Activated T-helper 2 cell treated with anti-CD3 and anti-CD28 coated beads, Interferon-gamma antibody, Interleukin-2, Interleukin-4, amounts not matched to agents 10 μg/mL and 5 μg/mL and 100 μg/mL, durations not matched to agents 14 hours and 24 hours and 36 hours (primary cell): ENCODE data around the gene PLPPR4. TPM values are rescaled to one million over a fixed set of nuclear protein-coding genes. Genes with fewer than 3 reads are reported as not detected.
"Not testable (repeated sequence)": the region's sequence is repeated elsewhere in the genome, so short reads cannot be mapped to it uniquely, and the experiment has no call there.

ENCODE experiments used
- DNase-seq: peaks from one replicate; pipeline ENCODE4 v3.0.0; 2021; ENCODE audit warnings: low spot score
- H3K27ac Mint-ChIP-seq: one replicate; pipeline ENCODE4 v1.8.0; 2021; ENCODE audit warnings: mixed read lengths
- H3K27me3 Mint-ChIP-seq: one replicate; pipeline ENCODE4 v1.8.0; 2021; ENCODE audit warnings: low read depth, mixed read lengths
- H3K36me3 Mint-ChIP-seq: one replicate; pipeline ENCODE4 v1.8.0; 2021; ENCODE audit warnings: low read depth, mixed read lengths
- H3K4me1 Mint-ChIP-seq: one replicate; pipeline ENCODE4 v1.8.0; 2021; ENCODE audit warnings: low read depth, mixed read lengths
- H3K4me3 Mint-ChIP-seq: one replicate; pipeline ENCODE4 v1.8.0; 2021; ENCODE audit warnings: low read depth, mild to moderate bottlenecking, moderate library complexity, mixed read lengths
- H3K9me3 Mint-ChIP-seq: one replicate; pipeline ENCODE4 v1.8.0; 2021; ENCODE audit warnings: mixed read lengths
- intact Hi-C: fragments of 100-400 bp; cut with micrococcal nuclease; formaldehyde crosslinking; loops from one replicate; pipeline ENCODE4 v1.15.1; 2023
- total RNA-seq: library from RNA; stranded (reverse); gene quantifications from 2 replicates; pipeline ENCODE4 v1.2.3, GENCODE V29; 2022

The PLPPR4 gene
- total RNA-seq, 1 donor from 2014 or later = not detected

- no peaks in the 10 kb centered on the region for H3K4me1 Mint-ChIP-seq
- no peak overlapping the region for H3K27ac Mint-ChIP-seq
- peaks cover 4% of the 10 kb centered on the region for H3K9me3 Mint-ChIP-seq
- H3K36me3 Mint-ChIP-seq = no peaks in the 10 kb centered on the region
- no peak overlapping the region for H3K4me3 Mint-ChIP-seq
- no peaks in the 10 kb centered on the region for H3K27me3 Mint-ChIP-seq
- intact Hi-C loops = no loop called here
- DNase-seq = no peak
Observed at GRCh38 chr1:99277066-99277465, 12.8 kb downstream of the PLPPR4 start.

- Mint-ChIP-seq H3K36me3 (no peaks in the 10 kb centered on the region), H3K27ac (no peak overlapping the region), H3K4me1 (no peaks in the 10 kb centered on the region), H3K27me3 (no peaks in the 10 kb centered on the region), H3K9me3 (no peaks in the 10 kb centered on the region), H3K4me3 (no peak overlapping the region)
- intact Hi-C loops = no loop called here
- no peak for DNase-seq
Observed at GRCh38 chr1:99279525-99279924, 15.2 kb downstream of the PLPPR4 start.

GRCh38 chr1:99281105-99281504 lies 16.8 kb downstream of the PLPPR4 start:
- Mint-ChIP-seq H3K4me1 (no peaks in the 10 kb centered on the region), H3K27ac (no peak overlapping the region), H3K9me3 (no peaks in the 10 kb centered on the region), H3K36me3 (no peaks in the 10 kb centered on the region), H3K4me3 (no peak overlapping the region), H3K27me3 (no peaks in the 10 kb centered on the region)
- DNase-seq = no peak
- intact Hi-C loops = no loop called here

GRCh38 chr1:99282536-99282935 lies 18.2 kb downstream of the PLPPR4 start:
- Mint-ChIP-seq H3K4me3 (no peak overlapping the region), H3K27me3 (no peaks in the 10 kb centered on the region), H3K9me3 (no peaks in the 10 kb centered on the region), H3K36me3 (no peaks in the 10 kb centered on the region), H3K27ac (no peak overlapping the region), H3K4me1 (no peaks in the 10 kb centered on the region)
- DNase-seq = no peak
- intact Hi-C loops = no loop called here

- H3K9me3 Mint-ChIP-seq, H3K4me3 Mint-ChIP-seq, DNase-seq, H3K27me3 Mint-ChIP-seq, intact Hi-C loops, H3K27ac Mint-ChIP-seq, H3K36me3 Mint-ChIP-seq, H3K4me1 Mint-ChIP-seq: not testable (repeated sequence)
Observed at GRCh38 chr1:99283521-99283920, 19.2 kb downstream of the PLPPR4 start.

- no peaks in the 10 kb centered on the region for H3K27me3 Mint-ChIP-seq
- H3K9me3 Mint-ChIP-seq = no peaks in the 10 kb centered on the region
- H3K4me1 Mint-ChIP-seq = no peaks in the 10 kb centered on the region
- no peak overlapping the region for H3K4me3 Mint-ChIP-seq
- DNase-seq = no peak
- intact Hi-C loops = no loop called here
- no peak overlapping the region for H3K27ac Mint-ChIP-seq
- H3K36me3 Mint-ChIP-seq = no peaks in the 10 kb centered on the region
Observed at GRCh38 chr1:99292886-99293285, 28.6 kb downstream of the PLPPR4 start.

GRCh38 chr1:99297923-99298322 lies 33.6 kb downstream of the PLPPR4 start:
- Mint-ChIP-seq H3K4me1 (no peaks in the 10 kb centered on the region), H3K9me3 (no peaks in the 10 kb centered on the region), H3K27ac (no peak overlapping the region), H3K4me3 (no peak overlapping the region), H3K27me3 (no peaks in the 10 kb centered on the region), H3K36me3 (no peaks in the 10 kb centered on the region)
- intact Hi-C loops = no loop called here
- DNase-seq = no peak

- no peaks in the 10 kb centered on the region for H3K4me1 Mint-ChIP-seq
- no peak for DNase-seq
- no peak overlapping the region for H3K4me3 Mint-ChIP-seq
- no peaks in the 10 kb centered on the region for H3K36me3 Mint-ChIP-seq
- no peaks in the 10 kb centered on the region for H3K27me3 Mint-ChIP-seq
- H3K27ac Mint-ChIP-seq = no peak overlapping the region
- intact Hi-C loops = no loop called here
- H3K9me3 Mint-ChIP-seq = no peaks in the 10 kb centered on the region
Observed at GRCh38 chr1:99304725-99305282, 40.5 kb downstream of the PLPPR4 start.

- Mint-ChIP-seq H3K27me3 (no peaks in the 10 kb centered on the region), H3K36me3 (no peaks in the 10 kb centered on the region), H3K27ac (no peak overlapping the region), H3K4me1 (no peaks in the 10 kb centered on the region), H3K9me3 (no peaks in the 10 kb centered on the region), H3K4me3 (no peak overlapping the region)
- no peak for DNase-seq
- intact Hi-C loops = no loop called here
Observed at GRCh38 chr1:99305626-99306025, 41.3 kb downstream of the PLPPR4 start.

- Mint-ChIP-seq H3K27ac (no peak overlapping the region), H3K27me3 (no peaks in the 10 kb centered on the region), H3K4me3 (no peak overlapping the region), H3K9me3 (no peaks in the 10 kb centered on the region), H3K36me3 (no peaks in the 10 kb centered on the region), H3K4me1 (no peaks in the 10 kb centered on the region)
- DNase-seq = no peak
- intact Hi-C loops = no loop called here
Observed at GRCh38 chr1:99306056-99306455, 41.8 kb downstream of the PLPPR4 start.

- no peaks in the 10 kb centered on the region for H3K36me3 Mint-ChIP-seq
- no peaks in the 10 kb centered on the region for H3K27me3 Mint-ChIP-seq
- no peak for DNase-seq
- H3K9me3 Mint-ChIP-seq = no peaks in the 10 kb centered on the region
- intact Hi-C loops = no loop called here
- H3K27ac Mint-ChIP-seq = no peak overlapping the region
- H3K4me3 Mint-ChIP-seq = no peak overlapping the region
- no peaks in the 10 kb centered on the region for H3K4me1 Mint-ChIP-seq
Observed at GRCh38 chr1:99306644-99307043, 42.4 kb downstream of the PLPPR4 start.

GRCh38 chr1:99315305-99315704 lies 51.0 kb downstream of the PLPPR4 start:
- H3K36me3 Mint-ChIP-seq = no peaks in the 10 kb centered on the region
- no peak overlapping the region for H3K4me3 Mint-ChIP-seq
- no peaks in the 10 kb centered on the region for H3K9me3 Mint-ChIP-seq
- intact Hi-C loops = no loop called here
- DNase-seq = no peak
- no peaks in the 10 kb centered on the region for H3K27me3 Mint-ChIP-seq
- H3K4me1 Mint-ChIP-seq = no peaks in the 10 kb centered on the region
- no peak overlapping the region for H3K27ac Mint-ChIP-seq

GRCh38 chr1:99326215-99326949 lies 62.1 kb downstream of the PLPPR4 start:
- Mint-ChIP-seq H3K4me3 (no peak overlapping the region), H3K36me3 (no peaks in the 10 kb centered on the region), H3K27me3 (no peaks in the 10 kb centered on the region), H3K9me3 (no peaks in the 10 kb centered on the region), H3K4me1 (no peaks in the 10 kb centered on the region), H3K27ac (no peak overlapping the region)
- DNase-seq = no peak
- intact Hi-C loops = no loop called here
